ENCODE data around the gene BICC1. TPM values are rescaled to one million over a fixed set of nuclear protein-coding genes. Genes with fewer than 3 reads are reported as not detected.

BICC1 gene
- total and polyA plus RNA-seq, 2 donors (not counting 1 experiment from before 2014, with no cell fraction given): not detected

GRCh38 chr10:58608826-58609531 lies 96.3 kb downstream of the BICC1 start:
- no peaks in the 10 kb centered on the region for H3K79me2 ChIP-seq (ENCODE audit: control insufficient read depth, insufficient read depth, low read length)
- H3K4me1 Mint-ChIP-seq: no peaks in the 10 kb centered on the region
- intact Hi-C loops (cut with micrococcal nuclease): no loop called here
- no peaks in the 10 kb centered on the region for H3K4me1 ChIP-seq (ENCODE audit: control insufficient read depth in 2 of 2, insufficient read depth in 2 of 2, low read length in 2 of 2)
- ATAC-seq (ENCODE audit: low read depth): no peak
- no peaks in the 10 kb centered on the region for H3K27me3 ChIP-seq (replicated peaks in 1 of 4; ENCODE audit: control extremely low read depth in 1 of 4, control insufficient read depth in 3 of 4, insufficient read depth in 4 of 4, low read length in 3 of 4)
- CTCF ChIA-PET: no interaction called here
- POLR2A ChIA-PET: no interaction called here
- no peak overlapping the region for H3K4me3 ChIP-seq (ENCODE audit: control extremely low read depth in 1 of 5, extremely low read depth in 1 of 5, insufficient read depth in 1 of 5, low read depth in 2 of 5, low read length in 4 of 5)
- no peaks in the 10 kb centered on the region for H3K9me3 ChIP-seq (ENCODE audit: control extremely low read depth in 1 of 3, control insufficient read depth in 2 of 3, insufficient read depth in 1 of 3, low read length in 2 of 3)
- H3K4me2 ChIP-seq (replicated peaks; ENCODE audit: low read depth, low read length, poor library complexity, severe bottlenecking): no peak overlapping the region
- H2AFZ ChIP-seq (ENCODE audit: insufficient read depth, low read depth, low read length, poor library complexity, severe bottlenecking): no peak overlapping the region
- H3K36me3 ChIP-seq (replicated peaks in 1 of 2; ENCODE audit: control extremely low read depth in 1 of 2, control insufficient read depth in 1 of 2, extremely low read depth in 1 of 2, insufficient read depth in 2 of 2, low read length in 1 of 2): no peaks in the 10 kb centered on the region
- DNase-seq: no peak
- no peaks in the 10 kb centered on the region for H3K27me3 Mint-ChIP-seq
- no CpG with 5 or more reads among the region's 1 CpG for WGBS (ENCODE audit: insufficient coverage)
- H3K27ac ChIP-seq (ENCODE audit: low read length in 2 of 2): no peak overlapping the region
- H4K20me1 ChIP-seq (ENCODE audit: control insufficient read depth, insufficient read depth, low read length, poor library complexity, severe bottlenecking): no peaks in the 10 kb centered on the region
- H3K27ac Mint-ChIP-seq: no peak overlapping the region
- TF ChIP-seq CTCF (IDR thresholded peaks at IDR 0.05): no peak
- no peak for TF ChIP-seq EZH2 (IDR thresholded peaks at IDR 0.05; ENCODE audit: borderline replicate concordance, insufficient read depth, low read depth, low read length, poor library complexity, severe bottlenecking)
- H3K4me3 Mint-ChIP-seq: no peak overlapping the region
- no peak overlapping the region for H3K9ac ChIP-seq (ENCODE audit: low read length)
- H3K9me3 Mint-ChIP-seq (ENCODE audit: insufficient read depth): no peaks in the 10 kb centered on the region

- no peak overlapping the region for H3K27ac ChIP-seq (ENCODE audit: low read length in 2 of 2)
- ATAC-seq (ENCODE audit: low read depth) (no peak), DNase-seq (no peak)
- H3K9me3 ChIP-seq (ENCODE audit: control extremely low read depth in 1 of 3, control insufficient read depth in 2 of 3, insufficient read depth in 1 of 3, low read length in 2 of 3): no peaks in the 10 kb centered on the region
- ChIA-PET CTCF (no interaction called here), POLR2A (no interaction called here)
- H3K4me2 ChIP-seq (replicated peaks; ENCODE audit: low read depth, low read length, poor library complexity, severe bottlenecking): no peak overlapping the region
- no peak overlapping the region for H2AFZ ChIP-seq (ENCODE audit: insufficient read depth, low read depth, low read length, poor library complexity, severe bottlenecking)
- WGBS (ENCODE audit: insufficient coverage): 75% methylated on average over 2 of the region's 6 CpGs
- H3K36me3 ChIP-seq (replicated peaks in 1 of 2; ENCODE audit: control extremely low read depth in 1 of 2, control insufficient read depth in 1 of 2, extremely low read depth in 1 of 2, insufficient read depth in 2 of 2, low read length in 1 of 2): no peaks in the 10 kb centered on the region
- intact Hi-C loops (cut with micrococcal nuclease): no loop called here
- H3K27me3 Mint-ChIP-seq: no peaks in the 10 kb centered on the region
- no peak overlapping the region for H3K4me3 ChIP-seq (ENCODE audit: control extremely low read depth in 1 of 5, extremely low read depth in 1 of 5, insufficient read depth in 1 of 5, low read depth in 2 of 5, low read length in 4 of 5)
- no peaks in the 10 kb centered on the region for H3K9me3 Mint-ChIP-seq (ENCODE audit: insufficient read depth)
- no peaks in the 10 kb centered on the region for H3K79me2 ChIP-seq (ENCODE audit: control insufficient read depth, insufficient read depth, low read length)
- no peak overlapping the region for H3K9ac ChIP-seq (ENCODE audit: low read length)
- no peaks in the 10 kb centered on the region for H3K4me1 ChIP-seq (ENCODE audit: control insufficient read depth in 2 of 2, insufficient read depth in 2 of 2, low read length in 2 of 2)
- H3K27ac Mint-ChIP-seq: no peak overlapping the region
- H4K20me1 ChIP-seq (ENCODE audit: control insufficient read depth, insufficient read depth, low read length, poor library complexity, severe bottlenecking): no peaks in the 10 kb centered on the region
- TF ChIP-seq EZH2 (IDR thresholded peaks at IDR 0.05; ENCODE audit: borderline replicate concordance, insufficient read depth, low read depth, low read length, poor library complexity, severe bottlenecking) (no peak), CTCF (IDR thresholded peaks at IDR 0.05) (no peak)
- H3K4me1 Mint-ChIP-seq: no peaks in the 10 kb centered on the region
- H3K4me3 Mint-ChIP-seq: no peak overlapping the region
- H3K27me3 ChIP-seq (replicated peaks in 1 of 4; ENCODE audit: control extremely low read depth in 1 of 4, control insufficient read depth in 3 of 4, insufficient read depth in 4 of 4, low read length in 3 of 4): no peaks in the 10 kb centered on the region
Measured at GRCh38 chr10:58609532-58610150, 97.0 kb downstream of the BICC1 start.

Measured in B cell (primary cell).